NCI-H1694 treated with DMSO at 0.1 percent for 48 hours (cell line): ENCODE measurements around the gene ARHGAP33.

Experiments used
- DNase-seq: peaks from one replicate; lab custom pipeline; 2025; lab: John Stamatoyannopoulos, UW

ARHGAP33 gene

DNA sequence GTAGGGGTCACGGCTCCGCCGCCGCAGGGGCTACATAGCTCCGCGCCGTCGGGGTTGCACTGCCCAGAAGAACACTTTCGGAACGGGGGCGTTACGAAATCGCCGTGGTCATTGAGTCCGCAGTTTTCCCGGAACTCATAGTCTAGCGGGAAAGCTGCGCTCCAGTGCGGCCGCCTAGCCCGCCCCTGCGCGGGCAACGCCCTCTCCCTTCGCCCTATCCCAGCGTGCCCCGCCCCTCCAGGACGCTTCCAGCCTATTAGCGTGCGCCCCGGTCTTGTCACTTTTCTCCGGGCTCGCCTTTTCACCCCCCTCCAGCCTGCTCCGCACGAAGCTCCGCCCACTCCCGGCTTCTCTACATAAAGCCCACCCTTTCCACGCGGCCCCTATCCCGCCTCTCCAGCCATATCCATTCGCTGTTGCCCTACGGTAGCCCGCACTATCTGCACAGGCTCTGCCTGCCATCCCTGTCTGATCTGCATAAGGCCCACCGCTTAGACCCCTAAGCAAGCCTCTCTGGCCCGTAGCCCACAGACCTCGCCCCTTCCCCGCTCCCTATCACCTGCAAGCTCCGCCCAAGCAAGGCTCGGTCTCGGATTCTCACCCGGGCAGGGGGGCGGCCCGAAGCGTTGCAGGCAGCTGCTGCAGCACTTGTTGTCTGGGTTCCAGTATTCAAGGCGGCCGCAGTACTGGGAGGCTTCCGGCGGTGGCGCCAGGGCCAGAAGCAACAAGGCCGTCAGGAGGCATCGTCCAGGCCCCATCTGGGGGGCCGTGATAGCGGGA, 34.8 kb upstream of the ARHGAP33 start:
- DNase-seq: peak; percentile 99

GRCh38 chr19:35741203-35741515, 34.2 kb upstream of the ARHGAP33 start:
- no peak for DNase-seq

GRCh38 chr19:35742121-35742724, 33.1 kb upstream of the ARHGAP33 start, which contains the start of gene IGFLR1:
Gene IGFLR1 (minus strand): TSS chr19:35742452. CDS start chr19:35741180, 1,272 bp downstream.
- no peak for DNase-seq

DNA sequence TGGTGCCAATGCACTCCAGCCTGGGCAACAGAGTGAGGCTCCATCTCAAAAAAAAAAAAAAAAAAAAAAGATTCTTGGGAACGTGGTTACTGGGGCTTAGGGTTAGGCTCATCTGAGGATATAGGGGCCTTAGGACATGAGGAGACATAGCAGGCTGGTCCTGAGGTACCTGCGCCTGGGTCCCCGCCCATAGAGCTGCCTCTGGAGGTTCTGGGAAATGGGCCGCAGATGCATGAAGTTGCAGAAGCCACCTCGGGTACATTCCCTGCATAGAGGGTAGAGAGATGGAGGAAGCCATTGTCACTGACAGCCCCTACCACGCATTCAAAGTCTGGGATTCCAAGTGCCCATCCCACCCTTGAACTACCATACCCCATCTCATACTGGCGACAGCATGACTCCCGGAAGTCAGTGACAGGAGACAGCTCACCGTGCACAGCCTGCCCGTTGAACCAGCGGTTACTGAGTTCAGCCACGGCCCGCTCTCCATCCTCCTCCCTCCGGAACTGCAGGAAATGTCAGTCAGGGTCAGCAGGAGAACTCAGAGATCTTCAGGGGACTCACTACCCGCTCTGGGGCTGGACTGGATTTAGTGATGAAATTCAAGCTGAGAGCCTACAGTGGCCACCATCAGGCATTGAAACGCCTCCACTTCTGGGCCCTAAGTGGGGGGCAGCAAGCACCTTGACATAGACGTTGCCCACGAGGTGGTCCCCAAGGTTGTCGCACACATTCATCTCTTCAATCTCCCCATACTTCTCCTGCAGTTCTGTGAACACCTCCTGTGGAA, 31.5 kb upstream of the ARHGAP33 start:
- no peak for DNase-seq

- peak; percentile 92 for DNase-seq
These were observed 30.7 kb upstream of the ARHGAP33 start for GRCh38 chr19:35744430-35745327.

DNA sequence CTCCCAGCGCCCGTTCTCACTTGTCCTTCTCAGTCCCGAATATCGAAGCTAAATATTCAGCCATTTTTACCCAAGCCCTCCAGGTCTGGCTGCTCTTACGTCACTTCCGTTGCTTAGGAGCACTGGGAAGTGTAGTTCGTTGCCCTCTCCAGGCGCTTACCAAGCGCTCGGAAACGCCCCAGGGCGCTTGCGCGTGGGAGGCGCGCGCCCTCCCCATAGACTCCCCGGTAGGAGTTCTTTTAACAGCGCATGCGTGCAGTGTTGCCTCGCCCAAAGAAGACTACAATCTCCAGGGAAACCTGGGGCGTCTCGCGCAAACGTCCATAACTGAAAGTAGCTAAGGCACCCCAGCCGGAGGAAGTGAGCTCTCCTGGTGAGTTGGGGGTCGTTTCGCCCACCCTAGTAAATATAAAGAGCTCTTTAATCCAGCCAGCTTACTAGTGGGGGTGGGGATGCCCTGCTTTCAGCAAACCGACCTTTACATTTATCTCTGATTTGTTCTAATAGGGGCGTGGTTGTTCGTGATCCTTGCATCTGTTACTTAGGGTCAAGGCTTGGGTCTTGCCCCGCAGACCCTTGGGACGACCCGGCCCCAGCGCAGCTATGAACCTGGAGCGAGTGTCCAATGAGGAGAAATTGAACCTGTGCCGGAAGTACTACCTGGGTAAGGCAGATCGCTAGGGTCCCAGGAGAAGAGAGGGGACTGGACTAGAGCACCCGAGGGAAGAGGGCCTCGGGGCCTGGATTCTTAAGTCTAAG, 29.9 kb upstream of the ARHGAP33 start, which contains the start of the genes PSENEN and U2AF1L4:
TSS of gene PSENEN (plus strand) at position 324 of the 759 bp plus-strand sequence. CDS start at position 604, 280 bp downstream.
TSS of gene U2AF1L4 (minus strand) at position 91 of the 759 bp plus-strand sequence. CDS start at position 64, 27 bp downstream.
- DNase-seq: peak; percentile 99

DNA sequence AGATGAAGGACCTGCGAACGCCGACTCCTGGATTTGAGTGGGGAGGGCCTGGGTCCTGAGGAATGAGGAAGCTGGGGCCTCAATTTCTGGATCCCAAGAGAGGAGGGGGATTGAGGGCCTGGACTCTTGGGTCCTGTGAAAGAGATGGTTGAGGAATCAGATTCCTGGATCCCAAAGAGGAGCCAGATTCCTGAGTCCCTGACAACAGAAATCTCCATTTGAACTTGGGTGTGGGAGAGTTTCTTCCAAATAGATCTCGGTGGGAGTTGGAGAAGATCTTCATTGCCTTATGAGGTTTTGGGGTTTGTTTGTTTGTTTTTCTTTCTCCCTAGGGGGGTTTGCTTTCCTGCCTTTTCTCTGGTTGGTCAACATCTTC, 29.3 kb upstream of the ARHGAP33 start:
- DNase-seq: no peak

- no peak for DNase-seq
These were observed 28.8 kb upstream of the ARHGAP33 start for GRCh38 chr19:35746531-35746930.

- DNase-seq: peak; percentile 99
These were observed 27.0 kb upstream of the ARHGAP33 start, which contains the start of gene LIN37 for GRCh38 chr19:35748106-35749020. Gene LIN37 (plus strand): TSS chr19:35748576. CDS start chr19:35748725, 149 bp downstream.

DNA sequence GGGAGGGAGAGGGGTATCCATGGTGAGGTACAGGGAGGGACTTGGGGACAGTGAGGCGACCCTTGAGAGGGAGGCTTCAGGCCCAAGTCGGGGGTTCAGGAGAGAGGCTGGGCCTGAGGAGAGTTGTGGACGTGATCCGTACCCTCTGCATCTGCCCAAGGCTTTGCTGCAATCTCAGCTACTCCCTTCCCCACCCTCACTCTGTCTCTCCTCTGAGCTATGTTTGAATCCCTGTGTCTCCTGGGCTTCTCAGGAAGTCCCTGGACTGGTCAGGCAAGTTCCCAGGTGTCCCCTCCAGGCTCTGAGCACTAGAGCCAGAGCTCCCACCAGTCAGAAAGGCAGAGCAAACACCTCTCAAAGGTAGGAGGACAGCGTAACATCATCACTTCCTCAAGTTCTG, 25.2 kb upstream of the ARHGAP33 start:
- DNase-seq: no peak

DNA sequence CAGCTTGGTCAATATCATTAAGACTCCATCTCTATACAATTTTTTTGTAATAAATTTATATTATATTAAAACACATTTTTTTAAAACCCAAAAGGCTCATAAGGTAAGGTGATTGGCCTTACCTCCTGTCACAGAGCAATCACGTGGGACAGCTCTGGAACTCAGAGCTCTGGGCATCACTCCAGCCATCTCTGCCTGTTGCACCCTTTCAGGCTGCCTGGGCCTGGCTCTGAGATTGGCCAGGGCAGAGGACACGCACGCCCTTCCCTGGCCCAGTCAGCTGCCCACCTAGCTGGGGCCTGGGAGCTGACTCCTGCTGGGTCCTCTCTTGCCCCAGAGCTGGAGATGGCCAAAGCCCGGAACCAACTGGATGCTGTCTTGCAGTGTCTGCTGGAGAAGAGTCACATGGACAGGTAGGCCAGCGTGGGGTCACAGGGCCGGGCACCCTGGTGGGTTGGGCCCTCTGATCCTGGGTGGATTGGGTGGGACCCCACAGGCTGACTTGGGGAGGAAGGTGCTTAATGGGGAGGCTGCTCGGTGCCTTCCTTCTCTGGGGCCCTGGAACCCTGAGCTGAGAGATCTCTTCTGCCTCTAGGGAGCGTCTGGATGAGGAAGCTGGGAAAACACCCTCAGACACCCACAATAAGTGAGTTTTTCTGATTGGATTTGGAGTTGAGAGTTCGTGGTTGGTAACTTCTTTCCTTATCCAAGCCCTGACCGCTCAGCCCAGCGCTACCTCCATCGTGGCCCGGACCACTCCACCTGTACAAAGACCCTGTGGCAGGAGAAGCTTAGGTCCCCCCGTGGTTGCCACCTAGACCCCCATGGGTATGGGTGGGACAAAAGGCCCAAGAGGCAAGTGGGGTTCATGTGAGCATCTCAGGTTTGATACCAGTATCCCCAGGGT, 23.3 kb upstream of the ARHGAP33 start:
- no peak for DNase-seq

DNA sequence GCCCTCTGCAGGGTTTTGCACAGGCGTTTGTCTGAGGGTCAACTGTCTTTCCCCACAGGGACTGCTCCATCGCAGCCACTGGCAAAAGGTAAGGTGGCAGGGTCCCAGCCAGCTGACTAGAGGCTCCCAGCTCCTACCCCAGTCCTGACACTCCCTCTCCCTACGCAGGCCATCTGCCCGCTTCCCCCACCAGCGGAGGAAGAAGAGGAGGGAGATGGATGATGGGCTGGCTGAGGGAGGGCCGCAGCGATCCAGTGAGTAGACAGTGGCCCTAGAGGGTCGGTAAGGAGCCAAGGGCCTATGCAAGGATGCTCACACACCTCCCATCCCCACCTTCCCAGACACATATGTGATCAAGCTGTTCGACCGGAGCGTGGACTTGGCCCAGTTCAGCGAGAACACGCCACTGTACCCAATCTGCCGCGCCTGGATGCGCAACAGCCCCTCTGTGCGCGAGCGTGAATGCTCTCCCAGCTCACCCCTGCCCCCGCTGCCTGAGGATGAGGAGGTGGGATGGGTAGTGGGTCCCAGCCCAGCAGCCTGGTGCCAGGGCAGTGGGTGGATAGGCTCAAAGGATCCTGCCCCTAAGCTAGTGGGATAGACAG, 22.5 kb upstream of the ARHGAP33 start:
- no peak for DNase-seq

GRCh38 chr19:35753634-35754369, 21.6 kb upstream of the ARHGAP33 start:
- no peak for DNase-seq

GRCh38 chr19:35754370-35755130, 20.8 kb upstream of the ARHGAP33 start:
- no peak for DNase-seq

DNA sequence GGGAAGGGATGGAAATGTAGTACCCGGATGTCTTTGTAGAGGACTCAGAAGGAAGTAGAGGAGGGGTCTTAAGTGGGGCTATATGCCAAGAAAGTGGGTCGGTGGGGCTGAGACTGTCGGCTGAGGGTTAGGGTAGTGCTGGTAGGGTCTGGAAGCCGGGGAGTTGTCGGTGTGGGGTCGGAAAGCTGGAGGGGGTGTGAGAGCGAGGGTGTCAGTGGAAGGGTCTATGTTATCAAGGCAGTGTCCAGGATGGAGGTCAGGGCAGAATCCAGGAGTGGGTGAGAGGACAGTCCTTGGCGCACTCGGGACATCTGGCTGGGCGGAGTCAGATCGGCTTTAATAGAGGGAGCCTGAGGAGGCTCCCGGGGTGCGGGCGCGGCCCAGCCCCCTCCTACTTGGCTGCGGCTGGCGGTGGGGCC, 20.2 kb upstream of the ARHGAP33 start:
- no peak for DNase-seq

GRCh38 chr19:35755550-35756376, 19.6 kb upstream of the ARHGAP33 start:
- DNase-seq: no peak
